SU-DHL-6 (cell line): Measurements from ENCODE around the gene ATG4A.

ENCODE experiments used
- EZH2phosphoT487 ChIP-seq: fragments of 200-600 bp; sonication (generic), shearing (Covaris generic); conservative IDR thresholded peaks from 2 replicates; pipeline ENCODE4 v1.6.1; 2018; ENCODE audit warnings: mild to moderate bottlenecking, antibody characterized with exemption, low read length, moderate library complexity, mixed read lengths
- TF ChIP-seq, protein P1 (sequence below): fragments of 200-600 bp; sonication (generic); IDR thresholded peaks from one replicate; pipeline ENCODE4 v1.5.1; 2017; ENCODE audit warnings: antibody characterized with exemption, mild to moderate bottlenecking, low read length, moderate library complexity; ENCODE audit not compliant: insufficient read depth, poor library complexity, severe bottlenecking

DNA sequence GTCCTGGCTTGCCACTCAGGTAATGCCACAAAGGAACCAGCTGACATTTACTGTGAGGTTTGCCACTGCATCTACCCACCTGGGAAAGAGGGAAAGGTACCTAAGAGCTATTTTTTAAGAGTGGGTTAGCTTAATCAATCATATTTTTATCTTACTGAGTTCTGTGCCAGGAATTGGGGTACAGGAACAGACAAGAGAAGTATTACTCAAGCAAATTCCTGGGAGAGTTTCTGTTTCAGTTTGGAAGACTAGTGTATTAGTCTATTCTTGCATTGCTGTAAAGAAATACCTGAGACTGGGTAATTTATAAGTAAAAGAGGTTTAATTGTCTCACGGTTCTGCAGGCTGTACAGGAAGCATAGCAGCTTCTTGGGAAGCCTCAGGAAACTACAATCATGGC, 23.5 kb upstream of the ATG4A start:
- TF ChIP-seq, protein P1, sequence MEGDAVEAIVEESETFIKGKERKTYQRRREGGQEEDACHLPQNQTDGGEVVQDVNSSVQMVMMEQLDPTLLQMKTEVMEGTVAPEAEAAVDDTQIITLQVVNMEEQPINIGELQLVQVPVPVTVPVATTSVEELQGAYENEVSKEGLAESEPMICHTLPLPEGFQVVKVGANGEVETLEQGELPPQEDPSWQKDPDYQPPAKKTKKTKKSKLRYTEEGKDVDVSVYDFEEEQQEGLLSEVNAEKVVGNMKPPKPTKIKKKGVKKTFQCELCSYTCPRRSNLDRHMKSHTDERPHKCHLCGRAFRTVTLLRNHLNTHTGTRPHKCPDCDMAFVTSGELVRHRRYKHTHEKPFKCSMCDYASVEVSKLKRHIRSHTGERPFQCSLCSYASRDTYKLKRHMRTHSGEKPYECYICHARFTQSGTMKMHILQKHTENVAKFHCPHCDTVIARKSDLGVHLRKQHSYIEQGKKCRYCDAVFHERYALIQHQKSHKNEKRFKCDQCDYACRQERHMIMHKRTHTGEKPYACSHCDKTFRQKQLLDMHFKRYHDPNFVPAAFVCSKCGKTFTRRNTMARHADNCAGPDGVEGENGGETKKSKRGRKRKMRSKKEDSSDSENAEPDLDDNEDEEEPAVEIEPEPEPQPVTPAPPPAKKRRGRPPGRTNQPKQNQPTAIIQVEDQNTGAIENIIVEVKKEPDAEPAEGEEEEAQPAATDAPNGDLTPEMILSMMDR, result no peak
- TF ChIP-seq EZH2phosphoT487, result no peak
